A673 (cell line): ENCODE data around the gene ADAMTSL1.

Experiments used
- EZH2 ChIP-seq: fragments of 200-600 bp; sonication (generic); IDR thresholded peaks from 2 replicates; pipeline ENCODE4 v1.6.1; 2017; ENCODE audit warnings: borderline replicate concordance, low read depth, mild to moderate bottlenecking, mixed read lengths, antibody characterized with exemption, low read length; ENCODE audit not compliant: poor library complexity, severe bottlenecking
- TF ChIP-seq, protein P1 (sequence below): fragments of 300-800, 200-600 bp; sonication (generic); conservative IDR thresholded peaks from 2 replicates; pipeline ENCODE4 v1.5.1; 2017; ENCODE audit warnings: low read depth, mild to moderate bottlenecking, antibody characterized with exemption, low read length, moderate library complexity, mixed read lengths

GRCh38 chr9:18516965-18517364 lies 43.0 kb downstream of the ADAMTSL1 start:
- TF ChIP-seq, protein P1, sequence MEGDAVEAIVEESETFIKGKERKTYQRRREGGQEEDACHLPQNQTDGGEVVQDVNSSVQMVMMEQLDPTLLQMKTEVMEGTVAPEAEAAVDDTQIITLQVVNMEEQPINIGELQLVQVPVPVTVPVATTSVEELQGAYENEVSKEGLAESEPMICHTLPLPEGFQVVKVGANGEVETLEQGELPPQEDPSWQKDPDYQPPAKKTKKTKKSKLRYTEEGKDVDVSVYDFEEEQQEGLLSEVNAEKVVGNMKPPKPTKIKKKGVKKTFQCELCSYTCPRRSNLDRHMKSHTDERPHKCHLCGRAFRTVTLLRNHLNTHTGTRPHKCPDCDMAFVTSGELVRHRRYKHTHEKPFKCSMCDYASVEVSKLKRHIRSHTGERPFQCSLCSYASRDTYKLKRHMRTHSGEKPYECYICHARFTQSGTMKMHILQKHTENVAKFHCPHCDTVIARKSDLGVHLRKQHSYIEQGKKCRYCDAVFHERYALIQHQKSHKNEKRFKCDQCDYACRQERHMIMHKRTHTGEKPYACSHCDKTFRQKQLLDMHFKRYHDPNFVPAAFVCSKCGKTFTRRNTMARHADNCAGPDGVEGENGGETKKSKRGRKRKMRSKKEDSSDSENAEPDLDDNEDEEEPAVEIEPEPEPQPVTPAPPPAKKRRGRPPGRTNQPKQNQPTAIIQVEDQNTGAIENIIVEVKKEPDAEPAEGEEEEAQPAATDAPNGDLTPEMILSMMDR: no peak
- TF ChIP-seq EZH2: no peak
